GM23338 (cell line): ENCODE data around the gene RPL27A.

ENCODE experiments used
- CREB1 ChIP-seq: fragments of 250-450 bp; sonication (Bioruptor Pico); IDR thresholded peaks from 2 replicates; pipeline ENCODE4 v1.5.0; 2020; ENCODE audit warnings: low read depth, mild to moderate bottlenecking, moderate library complexity
- CTCF ChIP-seq, 2 experiments: fragments of 200-600 bp in 1 of 2; sonication (generic) in 1 of 2; conservative IDR thresholded peaks; 2 replicates each; pipeline versions ENCODE4 v1.5.1 to v1.6.1; 2016 to 2017; ENCODE audit warnings: antibody characterized with exemption in 2 of 2, low read depth in 2 of 2, mild to moderate bottlenecking in 2 of 2, moderate library complexity in 1 of 2
- EZH2 ChIP-seq: fragments of 200-600 bp; sonication (generic); IDR thresholded peaks from one replicate; pipeline ENCODE4 v1.8.0; 2017; ENCODE audit warnings: antibody characterized with exemption, mild to moderate bottlenecking, low read depth; ENCODE audit not compliant: unreplicated experiment
- EZH2phosphoT487 ChIP-seq: fragments of 200-600 bp; sonication (generic); IDR thresholded peaks from one replicate; pipeline ENCODE4 v1.8.1; 2018; ENCODE audit warnings: antibody characterized with exemption; ENCODE audit not compliant: unreplicated experiment
- JUNB ChIP-seq: IDR thresholded peaks from one replicate; pipeline ENCODE4 v1.6.1; 2016; ENCODE audit warnings: antibody characterized with exemption; ENCODE audit not compliant: unreplicated experiment
- POLR2AphosphoS5 ChIP-seq: IDR thresholded peaks from 2 replicates; pipeline ENCODE4 v1.6.1; 2016; ENCODE audit warnings: antibody characterized with exemption, low read depth
- STAT1 ChIP-seq: IDR thresholded peaks from one replicate; pipeline ENCODE4 v1.6.1; 2016; ENCODE audit warnings: antibody characterized with exemption; ENCODE audit not compliant: unreplicated experiment
- ZNF114 ChIP-seq: fragments of 250-450 bp; sonication (Bioruptor Pico); IDR thresholded peaks from 2 replicates; pipeline ENCODE4 v1.5.0; 2020; ENCODE audit warnings: mild to moderate bottlenecking, moderate library complexity
- TF ChIP-seq, protein P1 (sequence below): IDR thresholded peaks from one replicate; pipeline ENCODE4 v1.6.1; 2018; ENCODE audit warnings: antibody characterized with exemption; ENCODE audit not compliant: unreplicated experiment

- TF ChIP-seq, protein P1, sequence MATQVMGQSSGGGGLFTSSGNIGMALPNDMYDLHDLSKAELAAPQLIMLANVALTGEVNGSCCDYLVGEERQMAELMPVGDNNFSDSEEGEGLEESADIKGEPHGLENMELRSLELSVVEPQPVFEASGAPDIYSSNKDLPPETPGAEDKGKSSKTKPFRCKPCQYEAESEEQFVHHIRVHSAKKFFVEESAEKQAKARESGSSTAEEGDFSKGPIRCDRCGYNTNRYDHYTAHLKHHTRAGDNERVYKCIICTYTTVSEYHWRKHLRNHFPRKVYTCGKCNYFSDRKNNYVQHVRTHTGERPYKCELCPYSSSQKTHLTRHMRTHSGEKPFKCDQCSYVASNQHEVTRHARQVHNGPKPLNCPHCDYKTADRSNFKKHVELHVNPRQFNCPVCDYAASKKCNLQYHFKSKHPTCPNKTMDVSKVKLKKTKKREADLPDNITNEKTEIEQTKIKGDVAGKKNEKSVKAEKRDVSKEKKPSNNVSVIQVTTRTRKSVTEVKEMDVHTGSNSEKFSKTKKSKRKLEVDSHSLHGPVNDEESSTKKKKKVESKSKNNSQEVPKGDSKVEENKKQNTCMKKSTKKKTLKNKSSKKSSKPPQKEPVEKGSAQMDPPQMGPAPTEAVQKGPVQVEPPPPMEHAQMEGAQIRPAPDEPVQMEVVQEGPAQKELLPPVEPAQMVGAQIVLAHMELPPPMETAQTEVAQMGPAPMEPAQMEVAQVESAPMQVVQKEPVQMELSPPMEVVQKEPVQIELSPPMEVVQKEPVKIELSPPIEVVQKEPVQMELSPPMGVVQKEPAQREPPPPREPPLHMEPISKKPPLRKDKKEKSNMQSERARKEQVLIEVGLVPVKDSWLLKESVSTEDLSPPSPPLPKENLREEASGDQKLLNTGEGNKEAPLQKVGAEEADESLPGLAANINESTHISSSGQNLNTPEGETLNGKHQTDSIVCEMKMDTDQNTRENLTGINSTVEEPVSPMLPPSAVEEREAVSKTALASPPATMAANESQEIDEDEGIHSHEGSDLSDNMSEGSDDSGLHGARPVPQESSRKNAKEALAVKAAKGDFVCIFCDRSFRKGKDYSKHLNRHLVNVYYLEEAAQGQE = no peak
- TF ChIP-seq POLR2AphosphoS5 (no peak), CTCF (conservative IDR thresholded peaks at IDR 0.05; ENCODE audit: low read depth in 2 of 2) (no peak), EZH2 (no peak), ZNF114 (CRISPR knock-in tag) (no peak), EZH2phosphoT487 (no peak), JUNB (no peak), STAT1 (no peak), CREB1 (CRISPR knock-in tag) (no peak)
These were observed 17.3 kb downstream of the RPL27A start for GRCh38 chr11:8699903-8700302.
